Activated CD4-positive, alpha-beta memory T cell treated with anti-CD3 and anti-CD28 coated beads, Interleukin-2, amount 10 ng/mL, durations not matched to agents 7 days and 5 days (primary cell): ENCODE results near the gene C17orf75. TPM values are rescaled to one million over a fixed set of nuclear protein-coding genes. Genes with fewer than 3 reads are reported as not detected.
"Not testable (repeated sequence)": the region's sequence is repeated elsewhere in the genome, so short reads cannot be mapped to it uniquely, and the experiment has no call there.

Source experiments
- CTCF ChIA-PET: fragments of 350-600 bp; sonication (Branson Sonifier 250); formaldehyde crosslinking; loops from one replicate; lab custom pipeline; 2021; ENCODE audit warnings: antibody characterized with exemption, inconsistent platforms; lab: Charles Lee
- POLR2A ChIA-PET: fragments of 350-600 bp; sonication (Branson Sonifier 250); formaldehyde crosslinking; loops from one replicate; lab custom pipeline; 2021; ENCODE audit warnings: antibody characterized with exemption; lab: Charles Lee
- DNase-seq: peaks from one replicate; pipeline ENCODE4 v3.0.0-alpha.2; 2020
- H3K27ac Mint-ChIP-seq: one replicate; pipeline ENCODE4 v1.8.0; 2021; ENCODE audit warnings: mild to moderate bottlenecking, mixed read lengths
- H3K27me3 Mint-ChIP-seq: one replicate; pipeline ENCODE4 v1.8.0; 2021; ENCODE audit warnings: mixed read lengths
- H3K36me3 Mint-ChIP-seq: one replicate; pipeline ENCODE4 v1.8.0; 2021; ENCODE audit warnings: low read depth, mixed read lengths
- H3K4me1 Mint-ChIP-seq: one replicate; pipeline ENCODE4 v1.8.0; 2021; ENCODE audit warnings: mixed read lengths
- H3K4me3 Mint-ChIP-seq: one replicate; pipeline ENCODE4 v1.8.0; 2021; ENCODE audit warnings: mild to moderate bottlenecking, mixed read lengths
- H3K9me3 Mint-ChIP-seq: one replicate; pipeline ENCODE4 v1.8.0; 2021; ENCODE audit warnings: mixed read lengths
- total RNA-seq, 2 experiments: library from RNA; stranded (reverse); gene quantifications; one replicate each; pipeline ENCODE4 v1.2.3, GENCODE V29; 2021

Gene C17orf75, protein sequence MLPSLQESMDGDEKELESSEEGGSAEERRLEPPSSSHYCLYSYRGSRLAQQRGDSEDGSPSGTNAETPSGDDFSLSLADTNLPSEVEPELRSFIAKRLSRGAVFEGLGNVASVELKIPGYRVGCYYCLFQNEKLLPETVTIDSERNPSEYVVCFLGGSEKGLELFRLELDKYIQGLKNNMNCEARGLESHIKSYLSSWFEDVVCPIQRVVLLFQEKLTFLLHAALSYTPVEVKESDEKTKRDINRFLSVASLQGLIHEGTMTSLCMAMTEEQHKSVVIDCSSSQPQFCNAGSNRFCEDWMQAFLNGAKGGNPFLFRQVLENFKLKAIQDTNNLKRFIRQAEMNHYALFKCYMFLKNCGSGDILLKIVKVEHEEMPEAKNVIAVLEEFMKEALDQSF
- 10 to 100 TPM; 32.1 to 35.1 TPM for total RNA-seq

DNA sequence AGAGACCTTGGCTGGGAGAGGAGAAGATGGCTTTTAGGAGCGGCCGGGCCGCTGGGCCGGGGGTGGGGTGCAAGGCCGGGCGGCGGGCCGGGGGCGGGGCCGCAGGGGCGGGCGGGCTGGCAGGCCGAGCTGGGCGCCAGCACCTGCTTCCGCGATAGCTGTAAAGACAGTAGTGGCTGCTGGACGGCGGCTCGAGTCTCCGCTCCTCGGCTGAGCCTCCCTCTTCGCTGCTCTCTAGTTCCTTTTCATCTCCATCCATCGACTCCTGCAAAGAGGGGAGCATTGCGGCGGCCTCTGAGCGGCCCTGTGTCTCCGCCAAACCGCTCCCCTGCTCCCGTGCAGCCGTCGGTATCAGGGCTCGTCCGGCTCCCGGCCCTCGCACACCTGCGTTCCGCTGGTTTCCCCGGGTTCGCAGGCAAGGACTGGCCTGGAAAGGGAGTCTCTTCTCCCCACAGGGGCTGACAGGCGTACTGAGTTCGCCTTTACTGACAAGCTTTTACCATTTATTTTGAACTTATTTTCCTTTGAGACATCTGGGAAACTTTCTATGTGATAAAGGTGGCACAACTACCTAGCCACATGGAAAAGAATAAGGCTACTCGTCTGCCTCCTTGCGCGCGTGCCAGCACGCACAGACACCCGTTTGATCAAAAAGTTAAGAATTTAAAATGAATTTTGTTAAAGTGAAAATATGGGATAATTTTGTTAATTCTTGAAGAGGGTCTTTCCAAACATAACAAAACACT lies at the start of gene C17orf75:
Gene C17orf75, minus strand, starts transcription at position 317 of the 746 bp plus-strand sequence. Its CDS starts 34 bp downstream, at position 283.
- peak within 1 kb of the TSS; percentile 93 for H3K27ac Mint-ChIP-seq
- ChIA-PET POLR2A (interaction anchor here (0.7 to 17.0 kb wide), 8 partner anchors 10 to 214 kb away, joined by 3 to 189 read pairs (median 4); partner anchors contain the start of genes PSMD11 and ZNF207), CTCF (interaction anchor here (1.2 to 3.8 kb wide), 4 partner anchors 9 to 202 kb away, joined by 3 to 18 read pairs (median 6); partner anchors contain the start of genes PSMD11 and ZNF207)
- H3K36me3 Mint-ChIP-seq: peaks cover 20% of the 10 kb centered on the region
- peak within 1 kb of the TSS; percentile 95 for H3K4me3 Mint-ChIP-seq
- DNase-seq: peak; percentile 82
- H3K4me1 Mint-ChIP-seq: peaks cover 36% of the 10 kb centered on the region
- H3K9me3 Mint-ChIP-seq: no peaks in the 10 kb centered on the region
- H3K27me3 Mint-ChIP-seq: no peaks in the 10 kb centered on the region

DNA sequence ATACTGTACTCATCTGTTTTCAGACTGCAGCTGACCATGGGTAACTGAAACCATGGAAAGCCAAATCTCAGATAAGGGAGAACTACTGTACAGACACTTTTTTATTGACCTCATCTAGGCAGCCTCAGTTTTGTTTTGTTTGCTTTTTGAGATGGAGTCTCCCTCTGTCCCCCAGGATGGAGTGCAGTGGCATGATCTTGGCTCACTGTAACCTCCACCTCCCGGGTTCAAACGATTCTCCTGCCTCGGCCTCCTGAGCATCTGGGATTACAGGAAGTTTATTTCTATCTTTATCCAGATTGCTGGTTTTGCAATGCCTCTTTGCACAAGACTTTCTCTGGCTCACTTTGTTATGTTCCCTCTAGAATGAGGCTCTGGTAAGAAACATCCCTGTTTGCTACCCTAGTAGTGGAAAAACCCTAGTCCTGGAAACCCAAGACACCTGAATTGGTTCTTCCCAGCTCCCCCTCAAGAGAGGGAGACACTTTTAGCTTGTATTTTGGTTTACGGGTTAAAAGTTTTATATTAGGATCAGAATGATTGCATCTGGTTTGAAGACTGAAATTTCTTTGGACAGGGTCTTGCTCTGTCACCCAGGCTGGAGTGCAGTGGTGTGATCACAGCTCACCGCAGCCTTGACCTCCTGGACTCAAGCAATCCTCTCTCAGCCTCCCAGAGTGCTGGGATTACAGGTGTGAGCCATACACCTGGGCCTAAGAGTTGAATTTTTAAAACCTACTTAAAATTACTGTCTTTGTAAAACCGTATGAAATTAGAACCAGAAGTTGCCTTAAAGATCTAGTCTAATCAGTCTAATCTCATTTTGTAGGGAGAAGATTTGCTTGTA lies 46.9 kb upstream of the C17orf75 start:
- POLR2A ChIA-PET: interaction anchor here (1.0 to 1.2 kb wide), 2 partner anchors 8 to 10 kb away, joined by 3 to 6 read pairs; no protein-coding TSS in a partner anchor
- Mint-ChIP-seq H3K27ac (no peak overlapping the region), H3K4me1 (no peaks in the 10 kb centered on the region), H3K36me3 (peaks cover 11% of the 10 kb centered on the region), H3K9me3 (no peaks in the 10 kb centered on the region), H3K4me3 (no peak overlapping the region), H3K27me3 (no peaks in the 10 kb centered on the region)
- CTCF ChIA-PET: interaction anchor here (1.0 kb wide), 1 partner anchor 8 kb away, joined by 4 read pairs; no protein-coding TSS in a partner anchor
- no peak for DNase-seq

DNA sequence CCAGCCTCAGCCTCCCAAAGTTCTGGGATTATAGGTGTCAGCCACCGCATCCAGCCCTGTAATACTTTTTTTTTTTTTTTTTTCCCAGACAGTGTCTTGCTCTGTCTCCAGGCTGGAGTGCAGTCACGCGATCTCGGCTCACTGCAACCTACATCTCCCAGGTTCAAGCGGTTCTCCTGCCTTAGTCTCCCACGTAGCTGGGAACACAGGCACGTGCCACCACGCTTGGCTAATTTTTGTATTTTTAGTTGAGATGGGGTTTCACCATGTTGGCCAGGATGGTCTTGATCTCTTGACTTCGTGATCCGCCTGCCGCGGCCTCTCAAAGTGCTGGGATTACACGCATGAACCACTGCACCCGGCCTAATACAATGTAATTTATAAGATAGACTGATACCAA lies 46.2 kb upstream of the C17orf75 start:
- not testable (repeated sequence) for H3K4me3 Mint-ChIP-seq, DNase-seq, H3K4me1 Mint-ChIP-seq, H3K27me3 Mint-ChIP-seq, H3K27ac Mint-ChIP-seq, H3K9me3 Mint-ChIP-seq
- CTCF ChIA-PET: interaction anchor here (1.0 to 1.1 kb wide), 2 partner anchors 9 to 56 kb away, joined by 3 to 4 read pairs; partner anchors contain the start of gene PSMD11
- POLR2A ChIA-PET: interaction anchor here (1.5 kb wide), 1 partner anchor 11 kb away, joined by 3 read pairs; no protein-coding TSS in a partner anchor
- H3K36me3 Mint-ChIP-seq: peaks cover 14% of the 10 kb centered on the region

DNA sequence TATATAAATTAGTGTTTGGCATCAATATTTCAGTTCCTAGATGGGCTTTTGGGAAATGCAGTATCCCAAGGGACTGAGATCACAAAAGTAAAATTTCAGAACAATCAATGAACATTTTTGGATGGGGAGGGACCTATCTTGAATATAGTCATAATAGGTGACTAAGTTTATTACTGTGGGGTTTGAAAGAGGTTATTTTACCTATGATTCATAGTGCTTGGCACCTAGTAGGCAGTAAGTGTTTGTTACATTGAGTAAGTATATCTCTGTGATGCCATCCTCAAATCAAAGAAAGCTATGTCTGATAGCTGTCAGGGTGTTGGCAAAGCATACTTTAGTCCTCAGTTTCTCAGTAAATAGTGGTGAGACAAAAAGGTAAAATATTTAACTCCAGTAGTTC lies 44.9 kb upstream of the C17orf75 start:
- Mint-ChIP-seq H3K9me3 (no peaks in the 10 kb centered on the region), H3K4me3 (no peak overlapping the region), H3K36me3 (peaks cover 24% of the 10 kb centered on the region), H3K27me3 (no peaks in the 10 kb centered on the region), H3K27ac (no peak overlapping the region), H3K4me1 (peaks cover 3% of the 10 kb centered on the region)
- no peak for DNase-seq
- ChIA-PET POLR2A (interaction anchor here (1.1 to 1.5 kb wide), 5 partner anchors 9 to 58 kb away, joined by 3 to 4 read pairs (median 3); partner anchors contain the start of gene PSMD11), CTCF (interaction anchor here (0.5 kb wide), 1 partner anchor 482 kb away, joined by 3 read pairs; no protein-coding TSS in a partner anchor)

DNA sequence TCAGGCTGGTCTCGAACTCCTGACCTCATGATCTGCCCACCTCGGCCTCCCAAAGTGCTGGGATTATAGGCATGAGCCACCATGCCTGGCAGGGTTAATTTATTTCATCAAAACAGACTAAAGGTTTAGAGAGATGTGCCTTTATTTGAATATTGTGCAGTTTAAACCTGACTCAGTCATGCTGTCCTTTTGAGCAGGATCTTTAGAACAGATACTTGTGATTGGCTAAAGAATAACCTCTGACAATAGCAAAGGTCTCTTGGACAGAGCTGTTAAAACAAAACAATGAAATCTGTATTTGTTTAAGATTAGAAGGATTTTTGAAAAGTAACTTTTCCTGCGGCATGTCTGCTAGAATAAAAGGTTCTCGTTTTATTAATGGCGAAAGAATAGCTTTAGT lies 44.0 kb upstream of the C17orf75 start:
- peaks cover 3% of the 10 kb centered on the region for H3K4me1 Mint-ChIP-seq
- CTCF ChIA-PET: interaction anchor here (0.6 kb wide), 1 partner anchor 67 kb away, joined by 3 read pairs; no protein-coding TSS in a partner anchor

DNA sequence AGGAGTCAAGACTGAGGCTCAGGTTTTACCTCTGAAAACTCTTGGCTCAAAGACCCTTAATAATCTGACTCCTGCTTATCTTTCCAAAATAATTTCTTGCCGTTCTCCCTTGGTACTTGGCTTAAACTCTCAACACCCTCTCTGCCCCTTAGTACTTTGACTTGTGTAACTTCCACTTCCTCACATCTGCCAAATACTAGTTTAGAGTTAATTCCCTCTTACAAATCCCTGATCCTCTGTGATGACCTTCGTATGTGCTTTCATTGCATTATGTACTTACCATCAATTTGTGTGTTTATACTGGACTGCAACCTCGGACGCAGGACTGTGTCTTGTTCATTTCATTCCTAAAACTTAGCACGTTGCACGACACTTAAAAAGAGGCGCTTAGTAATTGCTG lies 43.1 kb upstream of the C17orf75 start:
- Mint-ChIP-seq H3K36me3 (peaks cover 34% of the 10 kb centered on the region), H3K27me3 (no peaks in the 10 kb centered on the region), H3K4me3 (no peak overlapping the region), H3K9me3 (no peaks in the 10 kb centered on the region), H3K27ac (no peak overlapping the region), H3K4me1 (peaks cover 3% of the 10 kb centered on the region)
- CTCF ChIA-PET: no interaction called here
- POLR2A ChIA-PET: no interaction called here
- DNase-seq: no peak

More for the DNA sequence above, 44.0 kb upstream of the C17orf75 start:
- no peak for DNase-seq
- Mint-ChIP-seq H3K27me3 (no peaks in the 10 kb centered on the region), H3K9me3 (no peaks in the 10 kb centered on the region), H3K4me3 (no peak overlapping the region), H3K36me3 (peaks cover 26% of the 10 kb centered on the region), H3K27ac (no peak overlapping the region)
- POLR2A ChIA-PET: interaction anchor here (0.9 to 1.4 kb wide), 4 partner anchors 12 to 58 kb away, joined by 3 to 4 read pairs (median 4); partner anchors contain the start of gene PSMD11

DNA sequence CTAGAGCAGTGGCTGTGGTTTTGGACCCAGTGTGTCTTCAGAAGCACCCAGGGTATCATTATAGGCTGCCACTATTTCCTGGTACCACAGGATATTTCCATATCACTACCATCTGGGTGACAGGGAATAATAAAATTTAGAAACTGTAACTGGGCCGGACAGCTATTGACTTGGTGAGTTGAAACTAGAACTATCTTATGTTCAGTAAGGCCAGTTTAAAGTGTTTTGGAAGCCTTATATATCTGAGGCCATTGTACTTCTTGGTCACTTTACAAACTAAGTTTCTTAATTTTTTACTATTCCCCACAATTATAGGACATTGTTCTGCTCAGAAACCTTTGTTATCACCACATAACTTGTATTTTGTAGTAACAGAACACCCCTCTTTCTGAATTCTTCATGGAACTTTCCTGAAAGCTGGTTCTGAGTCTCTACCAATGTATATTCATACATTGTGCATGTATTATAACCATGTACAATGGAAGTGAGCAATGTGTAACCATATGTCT lies 42.0 kb upstream of the C17orf75 start:
- no peaks in the 10 kb centered on the region for H3K27me3 Mint-ChIP-seq
- CTCF ChIA-PET: interaction anchor here (1.3 kb wide), 1 partner anchor 64 kb away, joined by 3 read pairs; no protein-coding TSS in a partner anchor
- no peak overlapping the region for H3K27ac Mint-ChIP-seq
- peaks cover 3% of the 10 kb centered on the region for H3K4me1 Mint-ChIP-seq
- peaks cover 38% of the 10 kb centered on the region for H3K36me3 Mint-ChIP-seq
- no peak overlapping the region for H3K4me3 Mint-ChIP-seq
- POLR2A ChIA-PET: no interaction called here
- H3K9me3 Mint-ChIP-seq: no peaks in the 10 kb centered on the region
- DNase-seq: no peak

DNA sequence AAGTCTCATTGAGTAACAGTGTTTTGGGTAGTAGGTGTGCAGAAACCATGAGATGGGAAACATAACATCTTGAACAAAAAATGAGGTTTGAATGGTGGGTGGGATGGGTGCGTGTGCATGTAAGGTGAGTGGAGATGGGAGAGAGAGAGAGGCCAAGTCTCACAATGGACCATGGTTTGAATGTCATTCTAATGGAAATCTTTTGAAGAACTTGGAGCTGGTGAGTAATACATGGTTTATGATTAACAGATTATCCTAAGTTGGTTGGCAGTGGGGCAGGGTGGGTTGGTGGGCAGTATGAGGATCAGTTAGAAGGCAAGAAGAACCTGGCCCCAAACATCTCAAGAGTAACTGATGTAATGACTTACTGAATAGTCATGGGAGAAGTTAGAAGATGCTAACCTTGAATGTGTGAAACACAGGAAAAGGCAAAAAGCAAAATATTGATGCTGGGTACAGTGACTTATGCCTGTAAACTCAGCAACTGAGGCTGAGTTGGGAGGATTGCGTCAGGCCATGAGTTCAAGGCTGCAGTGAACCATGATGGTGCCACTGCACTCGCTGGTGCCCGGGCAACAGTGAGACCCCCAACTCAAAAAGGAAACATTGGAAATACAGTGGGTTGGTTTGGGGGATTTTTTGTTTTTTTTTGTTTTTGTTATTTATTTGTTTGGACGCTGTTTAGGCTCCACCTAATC lies 40.7 kb upstream of the C17orf75 start:
- Mint-ChIP-seq H3K36me3 (peaks cover 49% of the 10 kb centered on the region), H3K9me3 (no peaks in the 10 kb centered on the region), H3K4me3 (no peak overlapping the region), H3K27me3 (no peaks in the 10 kb centered on the region), H3K4me1 (peaks cover 6% of the 10 kb centered on the region), H3K27ac (no peak overlapping the region)
- no peak for DNase-seq
- ChIA-PET CTCF (no interaction called here), POLR2A (no interaction called here)

DNA sequence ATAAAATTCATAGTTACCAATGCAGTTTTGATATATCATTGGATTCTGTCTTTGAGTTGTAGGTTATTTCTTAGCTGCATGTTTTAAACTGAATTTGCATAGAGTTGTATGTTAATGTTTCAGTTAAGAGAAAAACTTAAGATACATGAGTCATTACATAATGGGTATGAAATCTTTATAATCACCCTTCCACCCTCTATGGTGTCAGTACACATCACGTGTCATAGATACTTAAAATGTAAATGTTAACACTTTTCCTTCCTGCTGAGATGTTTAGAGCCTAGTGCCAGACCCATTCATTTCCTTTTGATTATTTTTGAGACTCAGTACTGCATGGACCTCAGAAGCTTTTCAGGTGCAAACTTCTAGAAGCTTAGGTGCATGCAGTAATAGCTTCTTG lies 28.5 kb upstream of the C17orf75 start:
- ChIA-PET CTCF (interaction anchor here (1.0 kb wide), 1 partner anchor 74 kb away, joined by 3 read pairs; the partner anchor contains the start of gene PSMD11), POLR2A (interaction anchor here (0.7 to 1.7 kb wide), 6 partner anchors 9 to 22 kb away, joined by 3 to 6 read pairs (median 4); no protein-coding TSS in a partner anchor)
- Mint-ChIP-seq H3K27ac (no peak overlapping the region), H3K4me1 (peaks cover 40% of the 10 kb centered on the region), H3K9me3 (no peaks in the 10 kb centered on the region), H3K4me3 (no peak overlapping the region), H3K27me3 (no peaks in the 10 kb centered on the region), H3K36me3 (peaks cover 79% of the 10 kb centered on the region)
- no peak for DNase-seq

DNA sequence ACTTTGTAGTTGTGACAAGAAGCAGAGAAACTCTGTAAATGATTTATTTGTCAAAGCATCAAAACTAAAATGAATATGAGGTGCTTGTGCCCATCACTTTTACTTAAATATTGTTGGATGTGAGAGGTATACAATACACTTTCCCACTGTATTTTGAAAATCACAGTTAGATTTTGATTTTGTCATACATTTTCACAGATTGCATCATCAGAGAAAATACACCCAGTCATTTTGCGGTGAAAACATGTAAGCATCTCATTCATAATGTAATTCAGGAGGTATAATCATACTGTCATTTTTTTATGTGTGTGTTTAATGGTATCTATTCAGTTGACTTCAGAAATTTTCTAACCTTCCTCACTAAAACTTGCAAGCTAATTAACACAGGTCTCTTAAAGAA lies 19.3 kb upstream of the C17orf75 start:
- peaks cover 76% of the 10 kb centered on the region for H3K36me3 Mint-ChIP-seq
- no peaks in the 10 kb centered on the region for H3K9me3 Mint-ChIP-seq

DNA sequence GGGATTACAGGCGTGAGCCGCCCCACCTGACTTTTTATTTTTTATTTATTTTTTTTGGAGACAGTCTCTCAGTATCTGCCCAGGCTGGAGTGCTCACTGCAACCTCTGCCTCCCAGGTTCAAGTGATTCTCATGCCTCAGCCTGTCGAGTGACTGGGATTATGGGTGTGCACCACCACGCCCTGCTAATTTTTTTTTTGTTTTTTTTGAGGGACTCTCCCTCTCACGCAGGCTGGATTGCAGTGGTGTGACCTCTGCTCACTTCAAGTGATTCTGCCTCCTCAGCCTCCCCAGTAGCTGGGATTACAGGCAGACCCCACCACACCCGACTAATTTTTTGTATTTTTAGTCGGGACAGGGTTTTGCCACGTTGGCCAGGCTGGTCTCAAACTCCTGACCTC lies 15.6 kb upstream of the C17orf75 start:
- no peaks in the 10 kb centered on the region for H3K9me3 Mint-ChIP-seq
- H3K4me1 Mint-ChIP-seq: peaks cover 62% of the 10 kb centered on the region
- ChIA-PET CTCF (no interaction called here), POLR2A (interaction anchor here (2.6 to 11.0 kb wide), 2 partner anchors 15 to 23 kb away, joined by 10 to 189 read pairs; partner anchors contain the start of gene C17orf75)
- DNase-seq: no peak
- no peak overlapping the region for H3K4me3 Mint-ChIP-seq
- H3K36me3 Mint-ChIP-seq: peaks cover 78% of the 10 kb centered on the region
- no peak overlapping the region for H3K27ac Mint-ChIP-seq
- H3K27me3 Mint-ChIP-seq: no peaks in the 10 kb centered on the region

More for the DNA sequence above, 19.3 kb upstream of the C17orf75 start:
- no peak overlapping the region for H3K27ac Mint-ChIP-seq
- H3K4me1 Mint-ChIP-seq: peaks cover 48% of the 10 kb centered on the region
- CTCF ChIA-PET: interaction anchor here (0.6 kb wide), 1 partner anchor 42 kb away, joined by 5 read pairs; no protein-coding TSS in a partner anchor
- H3K27me3 Mint-ChIP-seq: no peaks in the 10 kb centered on the region
- POLR2A ChIA-PET: interaction anchor here (1.3 to 2.1 kb wide), 2 partner anchors 8 to 10 kb away, joined by 5 to 9 read pairs; partner anchors contain the start of gene ZNF207
- no peak overlapping the region for H3K4me3 Mint-ChIP-seq
- DNase-seq: no peak
